ENCODE results near the gene PIGS. TPM values are rescaled to one million over a fixed set of nuclear protein-coding genes. Genes with fewer than 3 reads are reported as not detected.
A peak's percentile ranks its signal among the peaks of the same experiment; 100 is the strongest.

Gene PIGS
- total and polyA plus RNA-seq, 9 of the 15 experiments (the other 6 are each of a cell fraction or from before 2014, with no cell fraction given), result 47.5 to 138 (median 57.6) TPM

DNA sequence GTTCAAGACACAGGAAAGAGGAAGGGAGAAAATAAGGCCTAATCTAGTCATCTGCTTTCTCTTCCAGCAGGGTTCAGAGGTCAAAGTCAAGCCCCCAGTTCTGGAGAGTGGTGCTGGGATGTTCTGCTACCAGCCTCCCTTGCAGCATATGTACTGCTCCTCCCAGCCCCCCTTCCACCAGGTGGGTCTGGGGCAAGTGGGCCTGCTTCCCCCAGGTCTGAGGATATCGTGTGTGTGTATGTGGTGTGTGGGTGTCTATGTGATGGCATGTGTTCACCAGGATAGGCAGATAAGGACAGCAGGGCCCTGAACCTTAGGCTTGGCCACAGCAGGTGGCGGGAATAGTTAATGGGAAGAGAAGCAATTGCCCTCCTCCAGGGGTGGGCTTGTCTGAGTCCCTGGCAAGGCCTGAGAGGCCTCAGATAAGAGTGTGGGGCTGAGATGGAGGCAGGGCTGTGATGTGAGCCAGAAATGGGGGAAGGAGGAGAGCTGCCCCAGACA is 44.1 kb downstream of the PIGS start (continued):
- no peak for TF ChIP-seq POLR2AphosphoS2 (IDR thresholded peaks at IDR 0.05; ENCODE audit: low read length)
- TF ChIP-seq, protein P1, sequence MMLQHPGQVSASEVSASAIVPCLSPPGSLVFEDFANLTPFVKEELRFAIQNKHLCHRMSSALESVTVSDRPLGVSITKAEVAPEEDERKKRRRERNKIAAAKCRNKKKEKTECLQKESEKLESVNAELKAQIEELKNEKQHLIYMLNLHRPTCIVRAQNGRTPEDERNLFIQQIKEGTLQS (IDR thresholded peaks at IDR 0.05), result no peak
- TF ChIP-seq, protein P1 (CRISPR knock-in tag; conservative IDR thresholded peaks at IDR 0.05), result no peak
- TF ChIP-seq, protein P2, sequence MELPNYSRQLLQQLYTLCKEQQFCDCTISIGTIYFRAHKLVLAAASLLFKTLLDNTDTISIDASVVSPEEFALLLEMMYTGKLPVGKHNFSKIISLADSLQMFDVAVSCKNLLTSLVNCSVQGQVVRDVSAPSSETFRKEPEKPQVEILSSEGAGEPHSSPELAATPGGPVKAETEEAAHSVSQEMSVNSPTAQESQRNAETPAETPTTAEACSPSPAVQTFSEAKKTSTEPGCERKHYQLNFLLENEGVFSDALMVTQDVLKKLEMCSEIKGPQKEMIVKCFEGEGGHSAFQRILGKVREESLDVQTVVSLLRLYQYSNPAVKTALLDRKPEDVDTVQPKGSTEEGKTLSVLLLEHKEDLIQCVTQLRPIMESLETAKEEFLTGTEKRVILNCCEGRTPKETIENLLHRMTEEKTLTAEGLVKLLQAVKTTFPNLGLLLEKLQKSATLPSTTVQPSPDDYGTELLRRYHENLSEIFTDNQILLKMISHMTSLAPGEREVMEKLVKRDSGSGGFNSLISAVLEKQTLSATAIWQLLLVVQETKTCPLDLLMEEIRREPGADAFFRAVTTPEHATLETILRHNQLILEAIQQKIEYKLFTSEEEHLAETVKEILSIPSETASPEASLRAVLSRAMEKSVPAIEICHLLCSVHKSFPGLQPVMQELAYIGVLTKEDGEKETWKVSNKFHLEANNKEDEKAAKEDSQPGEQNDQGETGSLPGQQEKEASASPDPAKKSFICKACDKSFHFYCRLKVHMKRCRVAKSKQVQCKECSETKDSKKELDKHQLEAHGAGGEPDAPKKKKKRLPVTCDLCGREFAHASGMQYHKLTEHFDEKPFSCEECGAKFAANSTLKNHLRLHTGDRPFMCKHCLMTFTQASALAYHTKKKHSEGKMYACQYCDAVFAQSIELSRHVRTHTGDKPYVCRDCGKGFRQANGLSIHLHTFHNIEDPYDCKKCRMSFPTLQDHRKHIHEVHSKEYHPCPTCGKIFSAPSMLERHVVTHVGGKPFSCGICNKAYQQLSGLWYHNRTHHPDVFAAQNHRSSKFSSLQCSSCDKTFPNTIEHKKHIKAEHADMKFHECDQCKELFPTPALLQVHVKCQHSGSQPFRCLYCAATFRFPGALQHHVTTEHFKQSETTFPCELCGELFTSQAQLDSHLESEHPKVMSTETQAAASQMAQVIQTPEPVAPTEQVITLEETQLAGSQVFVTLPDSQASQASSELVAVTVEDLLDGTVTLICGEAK (IDR thresholded peaks at IDR 0.05), result no peak
- TF ChIP-seq, protein P2 (CRISPR knock-in tag; IDR thresholded peaks at IDR 0.05), result no peak
- no peak for TF ChIP-seq FOXA3 (CRISPR knock-in tag; conservative IDR thresholded peaks at IDR 0.05 in 1 of 2, IDR thresholded peaks at IDR 0.05 in 1 of 2)
- TF ChIP-seq, protein P3, sequence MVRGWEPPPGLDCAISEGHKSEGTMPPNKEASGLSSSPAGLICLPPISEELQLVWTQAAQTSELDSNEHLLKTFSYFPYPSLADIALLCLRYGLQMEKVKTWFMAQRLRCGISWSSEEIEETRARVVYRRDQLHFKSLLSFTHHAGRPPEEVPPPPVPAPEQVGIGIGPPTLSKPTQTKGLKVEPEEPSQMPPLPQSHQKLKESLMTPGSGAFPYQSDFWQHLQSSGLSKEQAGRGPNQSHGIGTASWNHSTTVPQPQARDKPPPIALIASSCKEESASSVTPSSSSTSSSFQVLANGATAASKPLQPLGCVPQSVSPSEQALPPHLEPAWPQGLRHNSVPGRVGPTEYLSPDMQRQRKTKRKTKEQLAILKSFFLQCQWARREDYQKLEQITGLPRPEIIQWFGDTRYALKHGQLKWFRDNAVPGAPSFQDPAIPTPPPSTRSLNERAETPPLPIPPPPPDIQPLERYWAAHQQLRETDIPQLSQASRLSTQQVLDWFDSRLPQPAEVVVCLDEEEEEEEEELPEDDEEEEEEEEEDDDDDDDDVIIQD (CRISPR knock-in tag; IDR thresholded peaks at IDR 0.05), result no peak
- TF ChIP-seq, protein P4, sequence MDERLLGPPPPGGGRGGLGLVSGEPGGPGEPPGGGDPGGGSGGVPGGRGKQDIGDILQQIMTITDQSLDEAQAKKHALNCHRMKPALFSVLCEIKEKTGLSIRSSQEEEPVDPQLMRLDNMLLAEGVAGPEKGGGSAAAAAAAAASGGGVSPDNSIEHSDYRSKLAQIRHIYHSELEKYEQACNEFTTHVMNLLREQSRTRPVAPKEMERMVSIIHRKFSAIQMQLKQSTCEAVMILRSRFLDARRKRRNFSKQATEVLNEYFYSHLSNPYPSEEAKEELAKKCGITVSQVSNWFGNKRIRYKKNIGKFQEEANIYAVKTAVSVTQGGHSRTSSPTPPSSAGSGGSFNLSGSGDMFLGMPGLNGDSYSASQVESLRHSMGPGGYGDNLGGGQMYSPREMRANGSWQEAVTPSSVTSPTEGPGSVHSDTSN (CRISPR knock-in tag; IDR thresholded peaks at IDR 0.05; ENCODE audit: low read depth), result no peak
- TF ChIP-seq, protein P4 (tag; conservative IDR thresholded peaks at IDR 0.05; ENCODE audit: low read depth), result no peak
- 0 out of 2 replicates have a peak, but pooled peaks have one; percentile 36 for TF ChIP-seq JUND (IDR thresholded peaks at IDR 0.05; ENCODE audit: borderline replicate concordance, low read depth, low read length)
- no peak for TF ChIP-seq JUND (tag; IDR thresholded peaks at IDR 0.05; ENCODE audit: borderline replicate concordance, low read depth, low read length)
- TF ChIP-seq, protein P5, sequence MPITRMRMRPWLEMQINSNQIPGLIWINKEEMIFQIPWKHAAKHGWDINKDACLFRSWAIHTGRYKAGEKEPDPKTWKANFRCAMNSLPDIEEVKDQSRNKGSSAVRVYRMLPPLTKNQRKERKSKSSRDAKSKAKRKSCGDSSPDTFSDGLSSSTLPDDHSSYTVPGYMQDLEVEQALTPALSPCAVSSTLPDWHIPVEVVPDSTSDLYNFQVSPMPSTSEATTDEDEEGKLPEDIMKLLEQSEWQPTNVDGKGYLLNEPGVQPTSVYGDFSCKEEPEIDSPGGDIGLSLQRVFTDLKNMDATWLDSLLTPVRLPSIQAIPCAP (CRISPR knock-in tag; IDR thresholded peaks at IDR 0.05; ENCODE audit: borderline replicate concordance), result no peak
